Psoas muscle (tissue), 7 donors: ENCODE measurements around the gene NBPF6. TPM values are rescaled to one million over a fixed set of nuclear protein-coding genes. Genes with fewer than 3 reads are reported as not detected.

Experiments used
- polyA plus RNA-seq, 3 donors: library from polyadenylated mRNA; stranded (reverse); fragments of 200-250 nt; gene quantifications; one replicate each; pipeline ENCODE4 v1.2.3, GENCODE V29; 2013
- total RNA-seq, 4 donors: library from RNA; stranded (reverse); fragmentation: NEBNext Ultra II Directional in 2 of 4; extraction: Animal tissue kit (Norgen Biotek cat#: 25700) in 2 of 4; gene quantifications; one replicate each; pipeline versions ENCODE4 v1.2.1 to v1.2.4, GENCODE V29; 2021 to 2023
- donor health status: healthy with polysubstance abuse.
- donor health status: DM: no; HTN: no; CAD: no; lungs with moderate emphysema.
- donor health status: Bipolar disorder and iron deficiency.
- donor health status: healthy.
- donor health status: DM: no; HTN: no; CAD: no.
- donor health status: DM: no; HTN: no; CAD: no.
- donor health status: DM: yes; HTN: yes; CAD: no.

NBPF6 gene
- total and polyA plus RNA-seq, 7 donors: not detected

Other genes starting within 250 kb of the NBPF6 start
- 1 to 10 TPM; 5.1 to 9.4 (median 7.9) TPM for gene SLC25A24, start 250.0 kb upstream of the NBPF6 start, total RNA-seq
- gene SLC25A24, start 250.0 kb upstream of the NBPF6 start, polyA plus RNA-seq: 1 to 10 TPM; 3.2 to 7.6 (median 5.7) TPM
- not detected for gene NBPF4, start 206.3 kb upstream of the NBPF6 start, total RNA-seq
- gene NBPF4, start 206.3 kb upstream of the NBPF6 start, polyA plus RNA-seq: not detected
- 1 to 10 TPM in 3 of 4 donors, under 1 TPM in 1; 0.90 to 2.1 (median 1.3) TPM for gene EEIG2, start 109.8 kb downstream of the NBPF6 start, total RNA-seq
- 1 to 10 TPM in 1 of 3 donors, under 1 TPM in 2; 0.51 to 1.5 (median 0.53) TPM for gene EEIG2, start 109.8 kb downstream of the NBPF6 start, polyA plus RNA-seq
- 1 to 10 TPM; 1.4 to 1.8 (median 1.6) TPM for gene HENMT1, start 210.8 kb downstream of the NBPF6 start, total RNA-seq
- gene HENMT1, start 210.8 kb downstream of the NBPF6 start, polyA plus RNA-seq: 1 to 10 TPM; 1.2 to 4.1 (median 3.6) TPM
- 10 to 100 TPM; 13.3 to 19.6 (median 16.5) TPM for gene PRPF38B, start 242.0 kb downstream of the NBPF6 start, total RNA-seq
- 10 to 100 TPM; 14.2 to 28.9 (median 19.2) TPM for gene PRPF38B, start 242.0 kb downstream of the NBPF6 start, polyA plus RNA-seq